GDM1 (cell line): ENCODE results near the gene ATG9B.
A peak's percentile ranks its signal among the peaks of the same experiment; 100 is the strongest.

Experiments used
- DNase-seq: peaks from one replicate; lab custom pipeline; 2025; lab: John Stamatoyannopoulos, UW

ATG9B gene

DNA sequence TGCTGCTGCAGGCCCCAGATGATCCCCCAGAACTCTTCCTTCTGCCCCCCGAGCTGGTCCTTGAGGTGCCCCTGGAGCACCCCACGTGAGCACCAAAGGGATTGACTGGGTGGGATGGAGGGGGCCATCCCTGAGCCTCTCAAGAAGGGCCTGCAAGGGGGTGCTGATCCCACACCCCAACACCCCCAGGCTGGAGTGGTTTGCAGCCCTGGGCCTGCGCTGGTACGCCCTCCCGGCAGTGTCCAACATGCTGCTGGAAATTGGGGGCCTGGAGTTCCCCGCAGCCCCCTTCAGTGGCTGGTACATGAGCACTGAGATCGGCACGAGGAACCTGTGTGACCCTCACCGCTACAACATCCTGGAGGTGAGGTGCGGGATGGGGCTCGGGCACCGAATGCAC lies 25.3 kb downstream of the ATG9B start:
- DNase-seq, result no peak

DNA sequence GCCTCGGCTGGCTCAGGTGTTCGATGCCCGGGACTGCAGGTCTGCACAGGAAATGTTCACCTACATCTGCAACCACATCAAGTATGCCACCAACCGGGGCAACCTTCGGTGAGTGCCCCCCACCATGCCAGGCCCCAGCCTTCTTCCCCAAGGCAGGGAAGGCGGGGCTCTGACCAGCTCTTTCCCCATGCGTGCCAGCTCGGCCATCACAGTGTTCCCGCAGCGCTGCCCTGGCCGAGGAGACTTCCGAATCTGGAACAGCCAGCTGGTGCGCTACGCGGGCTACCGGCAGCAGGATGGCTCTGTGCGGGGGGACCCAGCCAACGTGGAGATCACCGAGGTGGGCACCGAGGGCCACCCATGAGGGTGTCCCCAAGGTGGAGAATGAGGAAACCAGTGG lies 26.0 kb downstream of the ATG9B start:
- DNase-seq, result no peak

DNA sequence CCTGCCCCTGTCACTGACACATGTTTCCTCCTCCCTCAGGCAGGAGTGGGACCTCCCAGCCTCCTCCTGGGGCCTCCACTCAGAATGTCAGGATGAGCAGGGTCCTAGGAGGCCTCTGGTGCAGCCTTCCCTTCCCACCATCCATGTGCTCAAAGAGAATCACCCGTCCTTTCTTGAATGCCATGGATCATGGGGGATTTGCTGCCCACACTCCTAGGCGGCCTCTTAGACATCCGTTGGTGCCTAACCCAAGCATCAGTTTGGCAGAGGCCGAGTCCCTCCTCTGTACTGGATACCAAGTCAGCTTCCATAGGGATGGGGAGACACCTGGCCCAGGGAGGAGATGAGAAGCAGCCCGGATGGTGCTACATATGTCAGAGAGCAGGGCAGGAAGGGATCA lies 26.5 kb downstream of the ATG9B start:
- no peak for DNase-seq

DNA sequence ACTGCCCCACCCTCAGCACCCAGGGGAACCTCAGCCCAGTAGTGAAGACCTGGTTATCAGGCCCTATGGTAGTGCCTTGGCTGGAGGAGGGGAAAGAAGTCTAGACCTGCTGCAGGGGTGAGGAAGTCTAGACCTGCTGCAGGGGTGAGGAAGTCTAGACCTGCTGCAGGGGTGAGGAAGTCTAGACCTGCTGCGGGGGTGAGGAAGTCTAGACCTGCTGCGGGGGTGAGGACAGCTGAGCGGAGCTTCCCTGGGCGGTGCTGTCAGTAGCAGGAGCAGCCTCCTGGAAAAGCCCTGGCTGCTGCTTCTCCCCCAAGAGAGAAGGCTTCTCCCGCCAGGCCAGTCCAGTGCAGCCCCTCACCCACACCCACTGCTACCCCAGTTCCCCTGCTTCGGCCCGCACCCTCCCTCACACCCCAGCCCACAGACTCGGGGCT lies 27.2 kb downstream of the ATG9B start:
- DNase-seq, result no peak

DNA sequence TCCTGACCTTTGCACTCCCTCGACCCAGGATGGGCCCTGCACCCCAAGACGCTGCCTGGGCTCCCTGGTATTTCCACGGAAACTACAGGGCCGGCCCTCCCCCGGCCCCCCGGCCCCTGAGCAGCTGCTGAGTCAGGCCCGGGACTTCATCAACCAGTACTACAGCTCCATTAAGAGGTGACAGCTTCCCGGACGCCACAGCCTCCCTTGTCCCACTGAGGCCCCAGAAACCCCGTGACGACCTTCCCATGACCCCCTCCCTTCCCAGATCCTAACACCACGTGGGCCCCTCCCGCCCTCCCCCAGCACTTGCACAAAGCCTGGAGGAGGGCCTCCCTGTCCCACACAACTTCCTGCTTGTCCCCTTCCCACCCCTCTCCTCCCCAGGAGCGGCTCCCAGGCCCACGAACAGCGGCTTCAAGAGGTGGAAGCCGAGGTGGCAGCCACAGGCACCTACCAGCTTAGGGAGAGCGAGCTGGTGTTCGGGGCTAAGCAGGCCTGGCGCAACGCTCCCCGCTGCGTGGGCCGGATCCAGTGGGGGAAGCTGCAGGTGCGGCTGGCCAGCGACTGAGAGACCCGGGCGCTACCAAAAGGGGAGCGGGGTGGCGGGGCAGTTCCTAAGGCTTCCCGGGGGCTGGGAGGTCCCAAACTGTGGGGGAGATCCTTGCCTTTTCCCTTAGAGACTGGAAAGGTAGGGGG lies 27.8 kb downstream of the ATG9B start:
- no peak for DNase-seq

DNA sequence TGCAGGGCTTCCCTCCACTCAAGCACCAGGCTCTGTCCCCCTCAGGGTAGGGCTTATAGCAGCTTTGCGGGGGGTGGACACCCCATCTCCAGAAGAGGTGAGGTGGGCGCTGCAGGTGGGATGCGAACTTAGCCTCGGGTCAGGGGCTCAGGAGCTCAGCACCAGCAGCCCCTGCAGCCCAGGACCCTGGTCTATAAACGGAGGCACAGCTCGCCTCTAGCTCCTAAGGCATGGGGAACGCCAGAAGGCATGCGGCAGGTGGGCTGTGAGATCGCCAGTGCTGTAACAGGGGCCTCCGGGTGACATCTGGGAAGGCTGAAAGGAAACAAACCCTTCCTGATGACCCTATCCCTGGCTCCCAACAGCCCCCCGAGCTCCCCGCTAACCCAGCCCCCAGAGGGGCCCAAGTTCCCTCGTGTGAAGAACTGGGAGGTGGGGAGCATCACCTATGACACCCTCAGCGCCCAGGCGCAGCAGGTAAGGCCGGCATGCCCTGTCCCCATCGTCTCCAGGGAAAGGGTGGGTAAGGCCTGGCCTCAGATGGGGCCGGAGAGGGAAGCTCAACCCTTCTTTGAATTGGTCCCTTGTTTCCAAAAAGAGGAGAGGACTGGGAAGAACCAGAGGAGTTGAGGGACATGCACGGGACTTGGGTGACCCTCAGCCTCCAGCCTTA lies 29.3 kb downstream of the ATG9B start:
- DNase-seq, result no peak

DNA sequence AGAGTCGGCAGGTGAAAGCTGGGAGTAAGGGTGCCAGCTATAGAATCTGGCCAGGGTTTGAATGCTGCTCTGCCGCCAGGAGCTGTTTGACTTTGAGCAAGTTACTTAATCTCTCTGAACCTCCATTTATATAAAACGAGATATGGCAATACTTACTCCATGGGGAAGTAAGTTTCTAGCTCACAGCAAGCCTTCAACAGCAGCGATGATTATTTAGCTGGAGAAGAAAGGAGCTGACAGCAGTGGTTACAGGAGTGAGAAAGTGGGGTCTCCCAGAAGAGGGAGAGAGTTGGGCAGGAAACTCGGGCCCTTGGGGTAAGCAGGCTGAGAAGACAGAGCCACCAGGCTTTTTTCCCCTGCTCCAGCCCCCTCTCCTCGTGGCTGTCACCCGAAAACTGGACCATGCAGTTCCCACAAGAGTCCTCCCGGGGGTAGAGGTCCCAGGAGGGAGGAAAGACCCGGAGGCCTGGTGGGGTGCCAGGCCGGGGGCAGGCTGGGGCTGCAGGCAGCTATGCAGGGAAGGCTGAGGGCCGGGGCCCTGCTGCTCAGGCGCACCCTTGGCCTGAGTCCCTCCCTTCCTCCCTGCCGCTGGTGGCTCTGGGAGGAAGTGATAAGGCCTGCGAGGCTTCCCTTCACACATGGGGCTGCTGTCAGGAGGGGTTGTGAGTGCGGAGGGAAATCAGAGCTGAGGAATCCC lies 30.0 kb downstream of the ATG9B start:
- DNase-seq, result peak; percentile 81

DNA sequence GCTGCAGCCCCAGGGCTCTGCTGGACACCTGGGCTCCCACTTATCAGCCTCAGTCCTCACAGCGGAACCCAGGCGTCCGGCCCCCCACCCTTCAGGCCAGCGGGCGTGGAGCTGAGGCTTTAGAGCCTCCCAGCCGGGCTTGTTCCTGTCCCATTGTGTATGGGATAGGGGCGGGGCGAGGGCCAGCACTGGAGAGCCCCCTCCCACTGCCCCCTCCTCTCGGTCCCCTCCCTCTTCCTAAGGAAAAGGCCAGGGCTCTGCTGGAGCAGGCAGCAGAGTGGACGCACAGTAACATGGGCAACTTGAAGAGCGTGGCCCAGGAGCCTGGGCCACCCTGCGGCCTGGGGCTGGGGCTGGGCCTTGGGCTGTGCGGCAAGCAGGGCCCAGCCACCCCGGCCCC lies 30.8 kb downstream of the ATG9B start:
- no peak for DNase-seq

DNA sequence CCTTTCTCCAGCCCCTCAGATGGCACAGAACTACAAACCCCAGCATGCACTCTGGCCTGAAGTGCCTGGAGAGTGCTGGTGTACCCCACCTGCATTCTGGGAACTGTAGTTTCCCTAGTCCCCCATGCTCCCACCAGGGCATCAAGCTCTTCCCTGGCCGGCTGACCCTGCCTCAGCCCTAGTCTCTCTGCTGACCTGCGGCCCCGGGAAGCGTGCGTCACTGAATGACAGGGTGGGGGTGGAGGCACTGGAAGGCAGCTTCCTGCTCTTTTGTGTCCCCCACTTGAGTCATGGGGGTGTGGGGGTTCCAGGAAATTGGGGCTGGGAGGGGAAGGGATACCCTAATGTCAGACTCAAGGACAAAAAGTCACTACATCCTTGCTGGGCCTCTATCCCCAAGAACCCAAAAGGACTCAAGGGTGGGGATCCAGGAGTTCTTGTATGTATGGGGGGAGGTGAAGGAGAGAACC lies 31.4 kb downstream of the ATG9B start:
- DNase-seq, result no peak

DNA sequence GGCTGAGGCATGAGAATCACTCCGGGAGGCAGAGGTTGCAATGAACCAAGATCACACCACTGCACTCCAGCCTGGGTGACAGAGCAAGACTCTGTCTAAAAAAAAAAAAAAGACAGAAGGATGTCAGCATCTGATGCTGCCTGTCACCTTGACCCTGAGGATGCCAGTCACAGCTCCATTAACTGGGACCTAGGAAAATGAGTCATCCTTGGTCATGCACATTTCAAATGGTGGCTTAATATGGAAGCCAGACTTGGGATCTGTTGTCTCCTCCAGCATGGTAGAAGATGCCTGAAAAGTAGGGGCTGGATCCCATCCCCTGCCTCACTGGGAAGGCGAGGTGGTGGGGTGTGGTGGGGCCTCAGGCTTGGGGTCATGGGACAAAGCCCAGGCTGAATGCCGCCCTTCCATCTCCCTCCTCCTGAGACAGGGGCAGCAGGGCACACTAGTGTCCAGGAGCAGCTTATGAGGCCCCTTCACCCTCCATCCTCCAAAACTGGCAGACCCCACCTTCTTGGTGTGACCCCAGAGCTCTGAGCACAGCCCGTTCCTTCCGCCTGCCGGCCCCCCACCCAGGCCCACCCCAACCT lies 32.1 kb downstream of the ATG9B start:
- DNase-seq, result no peak

DNA sequence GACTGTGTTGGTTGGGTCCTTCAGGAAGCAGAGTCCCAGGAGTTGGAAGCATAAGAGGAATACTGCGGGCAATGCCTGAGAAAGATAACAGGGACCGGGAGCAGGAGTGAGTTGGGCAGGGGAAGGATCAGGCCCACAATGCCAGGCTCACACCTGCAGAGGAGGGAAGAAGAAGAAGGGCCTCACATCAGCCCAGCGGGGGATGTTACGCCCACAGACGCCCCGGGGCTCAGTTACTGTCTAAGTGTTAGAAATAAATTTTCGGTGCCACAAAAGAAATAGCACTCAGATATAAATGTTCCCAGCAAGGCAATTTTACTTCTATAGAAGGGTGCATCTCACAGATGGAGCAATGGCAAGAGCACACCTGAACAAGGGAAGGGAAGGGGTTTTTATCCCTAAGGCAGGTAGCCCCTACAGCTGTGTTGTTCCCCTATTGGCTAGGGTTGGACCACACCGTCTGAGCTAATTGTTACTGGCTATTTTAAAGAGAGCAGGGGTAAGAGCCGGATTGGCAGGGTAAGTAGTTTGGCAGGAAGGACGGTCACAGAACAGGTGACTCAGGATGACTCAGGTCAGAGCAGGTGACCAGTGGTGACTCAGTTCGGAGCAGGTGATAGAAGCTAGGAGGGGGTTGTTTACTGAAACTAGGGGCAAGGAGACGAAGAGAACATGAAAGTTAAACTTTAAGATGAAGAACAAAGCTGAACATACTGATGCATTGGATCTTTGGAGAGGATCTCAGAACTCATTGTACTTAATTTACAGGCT lies 33.7 kb downstream of the ATG9B start, which contains the start of gene NOS3:
Gene NOS3, plus strand, starts transcription at position 602 of the 771 bp plus-strand sequence. CDS start 2,787 bp downstream, outside the sequence.
- DNase-seq, result no peak

DNA sequence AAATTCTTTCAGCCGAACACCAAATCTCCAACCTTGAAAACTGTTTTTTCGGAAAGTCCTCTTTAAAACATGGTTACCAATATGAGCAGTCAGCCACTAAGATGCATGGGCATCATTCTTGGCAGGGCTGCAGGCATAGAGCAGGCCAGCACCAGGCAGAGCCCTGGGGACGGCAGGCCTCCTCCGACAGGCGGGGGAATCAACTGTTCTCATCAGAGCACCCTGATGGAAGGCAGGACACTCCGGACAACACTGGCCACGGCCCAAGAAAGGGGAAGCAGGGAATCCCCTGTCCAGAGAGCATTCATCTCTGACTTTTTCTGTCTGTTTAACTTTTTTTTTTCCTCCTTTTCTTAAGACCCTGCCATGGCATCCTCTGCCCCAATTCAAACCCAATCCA lies 34.8 kb downstream of the ATG9B start:
- DNase-seq, result no peak

DNA sequence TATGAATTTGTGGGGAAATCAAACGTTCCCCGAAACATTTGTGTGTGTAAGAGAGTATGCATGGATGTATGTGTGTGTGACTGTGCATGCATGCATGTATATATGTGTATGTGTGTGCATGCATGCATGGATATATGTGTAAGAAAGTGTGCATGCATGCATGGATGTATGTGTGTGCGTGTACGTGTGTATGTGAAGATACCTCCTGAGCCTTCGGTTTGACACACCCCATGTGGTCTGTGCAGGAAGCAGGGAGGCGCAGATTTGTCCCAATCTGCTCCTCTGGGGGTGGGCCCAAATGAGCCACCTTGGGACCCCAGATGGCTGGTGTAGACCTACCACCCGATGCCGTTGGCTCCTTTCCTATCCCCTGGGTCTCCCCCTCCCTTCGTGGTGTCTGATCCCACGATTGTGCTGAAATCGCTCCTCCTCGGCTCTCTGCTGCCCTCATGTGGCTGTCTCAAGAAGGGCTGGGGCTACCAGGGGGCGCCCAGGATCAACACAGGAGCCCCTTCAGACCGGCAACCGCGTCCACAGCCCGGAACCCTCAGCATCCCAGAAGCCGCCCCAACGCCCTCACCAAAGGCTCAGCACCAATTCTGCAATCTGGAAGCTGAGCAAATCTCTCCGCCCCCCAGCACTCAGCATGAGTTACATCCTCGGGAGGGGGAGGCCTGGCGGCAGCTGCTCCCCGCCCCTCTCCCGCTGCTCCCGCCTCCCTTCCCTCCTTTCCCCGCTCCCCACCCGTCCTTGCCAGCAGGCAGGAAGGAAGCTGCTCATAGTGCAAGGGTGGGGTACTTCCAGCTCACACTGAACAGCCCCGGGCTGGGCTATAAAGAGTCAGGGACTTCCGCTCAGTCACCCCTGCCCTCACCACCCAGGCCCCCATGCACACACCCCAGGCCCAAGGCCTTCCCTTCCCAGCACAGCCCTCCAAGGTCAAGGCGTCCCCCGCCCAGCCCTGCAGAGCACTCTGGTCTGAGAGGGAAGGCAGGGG lies 35.8 kb downstream of the ATG9B start:
- DNase-seq, result peak; percentile 67

DNA sequence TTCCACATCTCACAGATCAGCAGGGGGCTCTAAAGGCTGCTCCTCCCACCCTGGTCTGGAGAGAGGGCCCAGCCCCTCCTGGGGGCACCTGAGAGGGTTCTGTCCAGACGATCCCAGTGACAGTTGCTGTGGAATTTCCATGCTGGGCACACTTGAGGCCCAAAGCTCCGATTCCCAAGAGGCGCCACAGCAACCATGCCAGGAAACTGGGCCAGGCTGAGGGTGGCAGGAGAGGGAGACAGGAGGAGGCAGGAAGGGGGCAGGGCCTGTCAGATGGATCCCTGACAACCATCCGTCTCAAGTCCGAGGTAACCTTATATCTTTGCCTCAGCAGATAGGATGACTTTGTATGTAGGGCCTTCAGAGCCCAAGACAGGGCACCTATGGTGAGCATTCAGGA lies 37.7 kb downstream of the ATG9B start:
- no peak for DNase-seq

DNA sequence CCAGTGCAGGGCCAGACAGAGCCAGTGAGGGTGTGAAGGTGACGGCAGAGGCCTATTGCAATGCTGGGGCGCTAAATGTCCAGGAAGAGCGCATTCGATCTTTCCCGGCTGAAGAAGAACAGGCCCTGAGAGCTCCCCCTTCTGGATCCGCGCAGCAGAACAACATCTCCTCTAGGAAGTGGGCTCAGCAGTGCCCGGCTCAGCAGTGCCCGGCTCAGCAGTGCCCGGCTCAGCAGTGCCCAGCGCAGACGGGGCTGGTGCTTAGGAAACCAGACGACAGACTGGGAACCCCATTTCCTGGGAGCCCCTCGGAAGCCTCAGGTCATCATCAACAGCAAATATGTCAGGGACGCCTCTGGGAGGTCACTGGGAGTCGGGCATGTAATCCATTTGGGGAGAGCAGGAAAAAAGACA lies 38.2 kb downstream of the ATG9B start:
- DNase-seq, result no peak

DNA sequence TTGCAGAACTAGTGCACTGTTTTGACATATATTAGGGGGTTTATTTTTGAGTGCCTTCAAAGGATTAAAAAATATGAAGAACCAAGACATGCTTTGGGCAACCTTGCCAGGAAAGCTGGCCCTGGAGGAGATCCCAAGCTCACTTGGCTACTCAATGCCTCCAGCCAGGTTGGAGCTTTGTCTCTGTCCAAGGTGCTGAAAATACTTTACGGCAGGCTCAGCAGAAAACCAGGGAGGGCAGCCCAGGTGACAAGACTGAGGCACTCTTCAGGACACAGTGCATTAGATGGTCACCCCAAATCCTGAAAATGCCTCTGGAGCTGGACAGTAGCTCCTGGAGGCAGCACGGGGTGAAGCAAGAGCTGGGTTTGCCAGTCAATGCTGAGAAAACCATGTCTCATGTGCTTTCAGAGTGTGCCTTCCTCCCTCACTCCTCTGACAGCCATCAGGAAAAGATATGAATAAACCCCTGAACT lies 40.4 kb downstream of the ATG9B start:
- no peak for DNase-seq

DNA sequence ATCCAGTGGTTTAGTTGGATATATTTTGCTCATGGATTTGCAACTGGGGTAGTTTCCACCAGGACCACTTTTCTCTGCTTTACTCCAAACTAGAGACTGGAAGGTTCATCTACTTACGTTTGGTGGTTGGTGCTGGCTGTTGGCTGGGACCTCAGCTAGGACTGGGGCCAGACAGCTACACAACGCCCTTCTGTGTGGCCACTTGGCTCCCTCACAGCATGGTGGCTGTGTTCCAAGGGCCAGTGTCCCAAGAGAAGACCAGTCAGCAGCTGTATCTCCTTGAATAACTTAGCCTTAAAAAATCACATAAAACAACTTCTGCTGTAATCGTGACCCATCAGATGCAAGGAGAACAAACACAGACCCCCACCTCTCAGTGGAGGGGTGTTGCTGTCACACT lies 41.9 kb downstream of the ATG9B start:
- DNase-seq, result no peak

DNA sequence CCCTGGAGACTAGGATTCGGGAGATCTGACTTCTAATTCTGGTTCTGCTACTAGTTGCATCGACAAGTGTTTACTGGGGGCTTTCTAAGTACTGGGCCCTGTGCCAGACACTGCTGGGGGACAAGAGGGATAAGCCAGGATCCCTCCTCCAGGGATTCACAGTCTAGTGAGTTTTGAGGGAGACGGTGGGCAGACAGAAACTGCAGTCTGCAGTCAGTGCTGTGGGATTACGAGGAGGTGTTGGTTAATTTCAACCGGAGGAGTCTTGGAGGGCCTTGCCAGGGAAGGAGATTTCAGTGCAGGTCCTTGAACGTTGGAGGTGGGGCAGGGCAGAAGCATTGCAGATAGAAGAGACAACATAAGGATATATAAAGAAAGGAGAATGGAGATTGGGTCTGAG lies 42.6 kb downstream of the ATG9B start:
- no peak for DNase-seq

DNA sequence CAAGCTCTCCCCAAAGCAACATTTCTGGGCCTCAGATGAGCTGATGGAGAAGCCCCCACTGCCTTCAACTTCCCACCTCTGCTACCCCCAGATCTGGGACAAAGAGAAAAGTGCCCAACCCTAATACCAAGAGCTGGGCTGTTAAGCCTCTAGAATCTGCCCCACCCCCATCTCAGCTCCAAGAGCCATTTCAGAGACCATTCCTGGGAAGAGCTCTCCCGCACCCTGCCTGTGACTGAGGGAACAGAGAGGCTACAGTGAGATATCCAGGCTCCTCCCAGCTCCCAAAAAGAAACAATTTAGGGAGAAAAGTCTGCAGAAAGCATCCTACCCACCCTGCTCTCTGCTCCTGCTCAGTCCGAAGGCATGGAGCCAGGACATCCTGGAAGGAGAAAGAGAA lies 43.6 kb downstream of the ATG9B start:
- no peak for DNase-seq

DNA sequence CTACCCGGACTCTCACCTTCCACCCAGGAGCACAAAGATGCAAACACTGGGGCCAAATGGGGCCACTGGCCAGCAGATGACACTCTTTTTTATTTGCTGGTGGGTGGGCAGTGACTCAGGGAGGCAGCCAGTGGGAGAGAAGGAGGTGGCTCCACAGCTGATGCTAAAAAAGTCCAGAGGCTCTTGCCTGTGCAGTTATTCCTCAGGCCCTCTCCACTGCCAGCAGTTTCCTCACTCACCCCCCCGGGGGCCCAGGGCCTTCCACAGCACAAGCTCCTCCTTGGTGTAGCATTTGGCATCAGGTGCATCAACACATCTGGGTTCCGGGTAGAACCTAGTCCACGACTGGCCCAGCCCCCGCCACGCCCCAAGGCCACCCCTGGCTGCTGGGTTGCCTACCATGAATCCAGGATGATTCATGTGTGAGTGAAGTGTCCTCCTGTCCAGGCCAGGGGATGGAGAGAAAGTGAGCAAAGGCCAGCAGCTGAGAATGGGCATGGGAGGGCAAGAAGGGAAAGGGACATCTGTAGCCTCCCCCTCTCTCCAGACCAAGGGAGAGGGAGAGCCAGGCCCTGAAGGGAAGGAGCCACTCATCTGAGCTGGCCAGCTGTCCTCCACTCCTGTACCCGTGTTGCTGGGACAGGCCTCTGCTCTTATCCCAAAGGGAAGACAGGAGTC lies 44.4 kb downstream of the ATG9B start:
- DNase-seq, result no peak
